Activated CD4-positive, alpha-beta T cell treated with anti-CD3 and anti-CD28 coated beads, Interleukin-2, amount 10 ng/mL, durations not matched to agents 7 days and 5 days (primary cell): ENCODE results near the gene XPO5. TPM values are rescaled to one million over a fixed set of nuclear protein-coding genes. Genes with fewer than 3 reads are reported as not detected.

ENCODE experiments used
- CTCF ChIA-PET: fragments of 350-600 bp; sonication (Branson Sonifier 250); formaldehyde crosslinking; loops from one replicate; lab custom pipeline; 2021; ENCODE audit warnings: antibody characterized with exemption; lab: Charles Lee
- POLR2A ChIA-PET: fragments of 350-600 bp; sonication (Branson Sonifier 250); formaldehyde crosslinking; loops from one replicate; lab custom pipeline; 2021; ENCODE audit warnings: antibody characterized with exemption; lab: Charles Lee
- DNase-seq: peaks from one replicate; pipeline ENCODE4 v3.0.0-alpha.2; 2020
- H3K27ac Mint-ChIP-seq: one replicate; pipeline ENCODE4 v1.8.0; 2021; ENCODE audit warnings: mild to moderate bottlenecking, moderate library complexity, mixed read lengths
- H3K27me3 Mint-ChIP-seq: one replicate; pipeline ENCODE4 v1.8.0; 2021; ENCODE audit warnings: mixed read lengths
- H3K36me3 Mint-ChIP-seq: one replicate; pipeline ENCODE4 v1.8.0; 2021; ENCODE audit warnings: low read depth, mixed read lengths
- H3K4me1 Mint-ChIP-seq: one replicate; pipeline ENCODE4 v1.8.0; 2021; ENCODE audit warnings: mixed read lengths
- H3K4me3 Mint-ChIP-seq: one replicate; pipeline ENCODE4 v1.8.0; 2021; ENCODE audit warnings: mild to moderate bottlenecking, moderate library complexity, mixed read lengths
- H3K9me3 Mint-ChIP-seq: one replicate; pipeline ENCODE4 v1.8.0; 2021; ENCODE audit warnings: mixed read lengths
- total RNA-seq, 2 experiments: library from RNA; stranded (reverse); gene quantifications; one replicate each; pipeline ENCODE4 v1.2.3, GENCODE V29; 2021

XPO5 gene
- total RNA-seq, 2 experiments from 2014 or later: 55.5 to 60.3 TPM

DNA sequence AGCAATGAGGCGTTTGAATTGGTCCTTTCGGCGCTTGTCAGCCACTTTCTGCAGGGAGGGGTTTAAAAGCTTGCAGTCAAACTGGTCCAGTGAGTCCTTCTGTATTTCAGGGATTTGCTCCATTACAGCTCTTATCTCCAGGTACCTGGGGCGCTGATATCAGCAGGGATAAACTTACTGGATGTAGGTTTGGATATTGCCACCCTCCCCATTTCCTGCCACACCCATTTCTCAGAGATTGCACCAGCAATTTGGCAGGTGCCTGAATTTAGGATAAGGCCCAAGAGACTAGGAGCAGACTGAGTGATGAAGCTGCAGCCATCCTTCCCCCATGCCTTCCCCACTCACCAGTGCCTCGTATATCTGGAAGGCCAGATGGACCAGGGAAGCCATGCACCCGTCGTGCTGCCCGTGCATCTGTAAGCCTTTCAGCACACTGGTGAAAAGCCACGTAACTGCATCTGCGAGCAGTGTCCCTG, 51.3 kb downstream of the XPO5 start:
- Mint-ChIP-seq H3K4me3 (no peak overlapping the region), H3K27me3 (no peaks in the 10 kb centered on the region), H3K27ac (no peak overlapping the region), H3K36me3 (peaks cover 77% of the 10 kb centered on the region), H3K4me1 (peaks cover 8% of the 10 kb centered on the region), H3K9me3 (no peaks in the 10 kb centered on the region)
- ChIA-PET CTCF (interaction anchor here (1.3 to 1.7 kb wide), 3 partner anchors 17 to 35 kb away, joined by 3 to 7 read pairs (median 6); no protein-coding TSS in a partner anchor), POLR2A (no interaction called here)
- no peak for DNase-seq

DNA sequence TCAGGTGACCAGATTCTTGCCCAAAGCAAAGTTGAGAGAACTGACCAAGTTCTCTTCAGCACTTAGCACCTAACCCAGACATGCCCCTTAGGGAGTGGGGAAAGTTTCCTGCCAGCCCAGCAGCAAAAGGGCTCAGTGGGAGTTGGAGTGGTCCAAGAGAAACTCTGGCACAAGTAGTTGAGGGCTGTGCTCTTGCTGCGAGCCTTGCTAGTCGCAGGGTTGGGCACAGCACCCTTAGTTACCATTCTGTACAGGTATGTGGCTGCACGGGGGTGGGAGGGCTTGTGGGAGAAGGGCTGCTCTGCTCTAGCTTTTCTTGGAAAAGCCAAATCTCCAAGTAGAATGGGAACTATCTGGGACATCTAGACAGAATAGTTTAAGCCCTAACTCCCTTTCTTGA, 52.6 kb downstream of the XPO5 start:
- no peak for DNase-seq
- Mint-ChIP-seq H3K9me3 (no peaks in the 10 kb centered on the region), H3K36me3 (peaks cover 71% of the 10 kb centered on the region), H3K27me3 (no peaks in the 10 kb centered on the region), H3K4me1 (peaks cover 8% of the 10 kb centered on the region), H3K27ac (no peak overlapping the region), H3K4me3 (no peak overlapping the region)
- ChIA-PET POLR2A (no interaction called here), CTCF (interaction anchor here (1.2 kb wide), 1 partner anchor 9 kb away, joined by 3 read pairs; no protein-coding TSS in a partner anchor)

DNA sequence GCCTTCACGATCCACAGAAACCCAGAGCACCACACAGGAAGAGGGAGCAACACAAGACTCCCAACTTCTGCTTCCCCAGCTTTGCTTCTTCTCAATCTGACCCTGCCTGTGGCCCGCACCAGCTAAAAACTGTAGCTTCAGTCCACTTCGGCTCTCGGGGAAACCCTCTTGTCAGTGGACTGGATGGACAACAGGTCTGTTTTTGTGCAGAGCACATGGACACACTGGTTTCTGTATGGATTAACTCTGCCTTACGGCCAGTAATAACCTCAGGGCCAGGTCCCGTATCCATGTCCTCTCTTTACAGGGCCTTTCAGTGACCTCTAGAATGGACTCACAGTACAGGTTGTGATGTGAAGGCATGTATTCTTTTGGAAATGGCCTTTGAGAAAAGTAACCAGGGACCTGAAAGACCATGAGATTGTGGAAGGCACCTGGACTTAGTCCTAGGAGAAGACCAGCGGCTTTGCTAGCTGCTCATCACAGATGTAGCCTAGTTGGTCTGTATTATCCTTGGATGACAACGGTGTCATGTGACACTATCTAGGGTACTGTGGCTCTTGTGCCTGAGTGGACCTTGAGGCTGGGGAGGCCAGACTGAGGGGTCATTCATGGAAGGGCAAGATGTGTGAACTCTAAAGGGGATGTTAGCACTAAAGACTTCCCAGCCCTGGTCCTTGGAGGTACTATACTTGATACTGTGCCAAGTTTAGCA, 53.1 kb downstream of the XPO5 start:
- CTCF ChIA-PET: interaction anchor here (1.2 to 1.3 kb wide), 2 partner anchors 10 to 16 kb away, joined by 3 to 7 read pairs; no protein-coding TSS in a partner anchor

DNA sequence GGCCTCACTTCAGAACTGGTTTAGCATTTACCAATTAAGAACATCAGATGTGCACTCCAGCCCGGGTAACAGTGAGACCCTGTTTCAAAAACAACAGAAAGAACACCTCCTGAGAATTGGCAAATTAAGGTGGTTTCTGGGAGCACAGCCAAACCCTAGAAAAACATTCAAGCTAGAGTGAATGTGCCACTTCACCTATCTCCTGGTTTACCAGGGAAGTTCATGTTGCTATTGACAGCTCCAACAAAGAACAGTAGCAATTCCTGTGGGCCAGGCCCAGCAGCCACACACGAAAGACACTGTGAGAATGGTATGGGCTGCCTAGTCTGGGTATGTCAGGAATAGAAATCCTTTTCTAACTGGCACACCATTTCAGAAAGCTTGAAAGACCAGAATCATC, 54.0 kb downstream of the XPO5 start:
- CTCF ChIA-PET: interaction anchor here (0.6 to 1.5 kb wide), 6 partner anchors 9 to 117 kb away, joined by 3 to 10 read pairs (median 4); no protein-coding TSS in a partner anchor
- Mint-ChIP-seq H3K27ac (no peak overlapping the region), H3K4me1 (peaks cover 8% of the 10 kb centered on the region), H3K27me3 (no peaks in the 10 kb centered on the region), H3K4me3 (no peak overlapping the region), H3K9me3 (no peaks in the 10 kb centered on the region), H3K36me3 (peaks cover 57% of the 10 kb centered on the region)
- POLR2A ChIA-PET: no interaction called here
- DNase-seq: no peak

More for the DNA sequence above, 53.1 kb downstream of the XPO5 start:
- H3K4me1 Mint-ChIP-seq: peaks cover 8% of the 10 kb centered on the region
- no peaks in the 10 kb centered on the region for H3K27me3 Mint-ChIP-seq
- H3K27ac Mint-ChIP-seq: no peak overlapping the region
- H3K4me3 Mint-ChIP-seq: no peak overlapping the region
- DNase-seq: no peak
- POLR2A ChIA-PET: no interaction called here
- H3K36me3 Mint-ChIP-seq: peaks cover 65% of the 10 kb centered on the region
- H3K9me3 Mint-ChIP-seq: no peaks in the 10 kb centered on the region

DNA sequence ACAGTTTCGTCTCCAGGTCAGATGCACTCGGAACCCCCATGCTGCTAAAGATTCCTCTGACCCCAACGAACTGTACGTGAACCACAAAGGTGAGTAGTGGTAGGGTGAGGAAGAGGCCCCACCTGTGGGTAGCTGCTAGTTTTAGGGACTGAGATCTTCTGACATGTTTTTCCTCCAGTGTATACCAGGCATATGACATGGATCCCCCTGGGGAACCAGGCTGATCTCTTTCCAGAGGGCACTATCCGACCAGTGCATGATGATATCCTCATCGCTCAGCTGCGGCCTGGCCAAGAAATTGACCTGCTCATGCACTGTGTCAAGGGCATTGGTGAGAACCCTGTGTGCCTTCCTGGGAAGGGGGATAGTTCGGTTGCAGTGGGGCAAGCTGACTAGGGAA, 55.7 kb downstream of the XPO5 start:
- Mint-ChIP-seq H3K36me3 (peaks cover 49% of the 10 kb centered on the region), H3K4me1 (peaks cover 21% of the 10 kb centered on the region), H3K9me3 (no peaks in the 10 kb centered on the region), H3K4me3 (no peak overlapping the region), H3K27me3 (no peaks in the 10 kb centered on the region), H3K27ac (peak overlapping the region; percentile 14)
- ChIA-PET POLR2A (no interaction called here), CTCF (interaction anchor here (1.3 to 1.4 kb wide), 2 partner anchors 13 to 31 kb away, joined by 3 to 6 read pairs; no protein-coding TSS in a partner anchor)
- DNase-seq: no peak

DNA sequence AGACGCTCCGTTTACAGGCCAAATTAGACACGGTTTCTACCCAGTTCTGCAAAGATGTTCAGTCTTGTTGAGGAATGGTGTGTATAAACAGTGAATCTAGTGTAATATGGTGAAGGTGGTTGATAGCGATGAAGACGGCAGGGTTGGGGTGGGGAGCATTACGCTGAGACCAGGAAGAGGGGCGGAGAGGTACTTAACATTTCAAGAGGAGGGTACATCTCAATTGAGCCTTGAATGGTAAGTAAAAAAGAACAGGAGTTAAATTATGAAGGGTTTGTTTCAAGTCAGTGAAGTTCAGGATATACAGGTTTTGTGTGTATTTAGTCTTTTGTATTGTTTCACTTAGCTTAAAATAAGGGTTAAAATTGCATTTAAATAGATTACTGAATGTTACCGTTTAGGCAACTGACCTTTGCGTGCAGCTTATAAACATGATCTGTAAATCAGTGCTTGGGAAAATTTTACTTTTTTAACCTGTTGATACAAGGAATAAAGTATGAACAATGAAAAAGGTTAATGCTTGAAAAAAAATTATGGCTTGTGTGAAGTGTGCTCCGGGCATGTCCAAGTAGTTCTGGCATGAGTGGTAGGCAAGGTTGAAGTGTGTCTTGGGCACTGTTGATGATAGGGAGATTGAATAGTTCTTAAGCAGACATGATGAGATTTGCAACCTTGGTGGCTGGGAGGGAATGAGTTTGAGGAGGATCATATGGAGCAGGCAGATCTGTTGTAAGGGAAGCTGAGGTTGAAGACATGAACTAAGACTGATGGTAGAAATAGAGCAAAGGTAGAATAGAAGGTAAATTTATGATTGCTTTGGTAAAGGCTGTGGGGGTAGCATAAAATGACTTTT, 58.1 kb downstream of the XPO5 start:
- ChIA-PET CTCF (interaction anchor here (1.3 to 3.0 kb wide), 4 partner anchors 10 to 1597 kb away, joined by 3 to 28 read pairs (median 4); partner anchors contain the start of gene MED20), POLR2A (no interaction called here)
- Mint-ChIP-seq H3K36me3 (peaks cover 42% of the 10 kb centered on the region), H3K4me3 (no peak overlapping the region), H3K27ac (no peak overlapping the region), H3K9me3 (no peaks in the 10 kb centered on the region), H3K27me3 (no peaks in the 10 kb centered on the region), H3K4me1 (peaks cover 27% of the 10 kb centered on the region)
- DNase-seq: no peak

DNA sequence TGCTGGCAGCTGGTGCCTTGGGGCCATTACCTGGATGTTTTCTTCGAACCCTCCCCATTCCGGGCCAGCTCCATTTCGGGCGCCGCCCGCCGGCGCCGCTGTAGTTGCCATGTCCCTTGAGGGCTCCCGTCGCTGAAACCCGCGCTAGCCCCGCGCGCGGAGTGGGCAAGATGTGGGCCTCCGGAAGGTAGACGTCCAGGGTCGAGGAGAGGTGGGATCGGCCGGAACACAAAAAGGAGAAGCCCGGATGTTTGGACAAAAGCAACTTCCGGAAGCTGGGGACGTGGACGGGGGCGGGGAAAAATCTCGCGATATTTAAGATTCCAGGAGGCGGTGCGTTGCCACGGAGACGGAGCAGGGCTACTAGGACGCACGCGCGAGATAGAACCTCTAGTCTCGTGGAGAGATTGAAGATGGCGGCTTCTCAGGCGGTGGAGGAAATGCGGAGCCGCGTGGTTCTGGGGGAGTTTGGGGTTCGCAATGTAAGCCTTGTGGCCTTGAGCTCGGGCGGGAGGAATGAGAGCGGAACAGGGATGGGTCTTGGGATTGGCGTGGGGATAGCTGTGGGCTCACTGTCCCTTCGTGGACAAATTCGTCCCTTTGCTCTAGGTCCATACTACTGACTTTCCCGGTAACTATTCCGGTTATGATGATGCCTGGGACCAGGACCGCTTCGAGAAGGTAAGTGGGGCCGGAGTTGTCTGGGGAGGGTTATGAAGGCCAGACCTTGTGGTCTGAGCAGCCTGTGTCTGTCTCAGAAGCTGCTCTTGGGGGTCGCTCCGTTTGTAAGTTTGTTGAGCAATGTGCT, 58.9 kb downstream of the XPO5 start, which contains the start of the genes POLR1C and YIPF3:
TSS of gene POLR1C (plus strand) at position 393 of the 808 bp plus-strand sequence. CDS start at position 414, 21 bp downstream.
TSS of gene YIPF3 (minus strand) at position 230 of the 808 bp plus-strand sequence. CDS start at position 111, 119 bp downstream.
- CTCF ChIA-PET: interaction anchor here (0.6 to 3.0 kb wide), 7 partner anchors 10 to 1596 kb away, joined by 3 to 28 read pairs (median 3); partner anchors contain the start of genes MED20, POLH and XPO5

DNA sequence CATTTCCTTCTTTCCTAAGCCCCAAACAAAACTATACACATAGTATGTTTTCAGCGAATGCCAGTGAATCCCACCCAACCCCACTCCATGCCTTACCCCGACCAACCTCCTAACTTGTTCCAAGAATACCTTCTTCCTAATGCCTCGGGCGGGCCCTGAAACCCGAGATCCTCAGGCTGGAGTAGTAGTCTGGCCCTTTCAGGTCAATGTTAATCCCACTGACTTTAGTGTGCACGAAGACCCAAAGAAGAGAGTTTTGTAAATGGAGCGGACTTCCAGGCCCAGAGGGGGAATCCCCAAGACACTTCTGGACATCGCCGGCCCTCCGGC, 59.5 kb downstream of the XPO5 start:
- Mint-ChIP-seq H3K27me3 (no peaks in the 10 kb centered on the region), H3K4me3 (no peak overlapping the region)
- POLR2A ChIA-PET: interaction anchor here (0.6 kb wide), 1 partner anchor 69 kb away, joined by 3 read pairs; no protein-coding TSS in a partner anchor

More for the DNA sequence above, 58.9 kb downstream of the XPO5 start, which contains the start of the genes POLR1C and YIPF3:
- Mint-ChIP-seq H3K4me3 (no peak within 1 kb of the TSS), H3K36me3 (peaks cover 44% of the 10 kb centered on the region), H3K27ac (no peak within 1 kb of the TSS), H3K9me3 (no peaks in the 10 kb centered on the region), H3K4me1 (peaks cover 27% of the 10 kb centered on the region), H3K27me3 (no peaks in the 10 kb centered on the region)
- POLR2A ChIA-PET: interaction anchor here (0.6 kb wide), 1 partner anchor 68 kb away, joined by 3 read pairs; no protein-coding TSS in a partner anchor
- DNase-seq: peak; percentile 98

DNA sequence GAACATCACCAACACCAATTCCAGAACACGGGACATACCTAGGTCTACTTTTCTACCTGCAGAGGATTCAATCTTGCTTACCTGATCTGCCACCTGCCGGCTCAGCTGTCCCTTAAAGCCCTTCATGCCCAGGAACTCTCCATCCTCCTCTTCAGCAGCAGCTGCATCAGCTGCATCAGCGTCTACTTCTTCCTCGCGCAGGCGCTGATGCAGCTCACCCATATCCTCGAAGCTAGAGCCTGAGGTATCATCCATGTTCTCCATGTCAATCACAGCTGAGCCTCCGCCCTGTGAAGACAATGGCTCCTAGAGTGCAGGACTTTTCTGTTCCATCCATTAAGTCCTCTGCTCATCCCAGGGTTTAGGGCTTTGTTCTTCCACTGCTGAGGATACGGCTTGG, 60.0 kb downstream of the XPO5 start:
- ChIA-PET CTCF (interaction anchor here (0.7 to 3.0 kb wide), 3 partner anchors 8 to 60 kb away, joined by 3 to 28 read pairs (median 3); partner anchors contain the start of genes POLH and XPO5), POLR2A (interaction anchor here (0.6 kb wide), 1 partner anchor 36 kb away, joined by 4 read pairs; no protein-coding TSS in a partner anchor)
- no peak overlapping the region for H3K4me3 Mint-ChIP-seq
- H3K9me3 Mint-ChIP-seq: no peaks in the 10 kb centered on the region
- no peaks in the 10 kb centered on the region for H3K27me3 Mint-ChIP-seq
- H3K27ac Mint-ChIP-seq: no peak overlapping the region
- no peak for DNase-seq
- peaks cover 46% of the 10 kb centered on the region for H3K36me3 Mint-ChIP-seq
- peaks cover 27% of the 10 kb centered on the region for H3K4me1 Mint-ChIP-seq

More for the DNA sequence above, 59.5 kb downstream of the XPO5 start:
- no peak for DNase-seq
- Mint-ChIP-seq H3K4me1 (peaks cover 27% of the 10 kb centered on the region), H3K9me3 (no peaks in the 10 kb centered on the region), H3K36me3 (peaks cover 48% of the 10 kb centered on the region), H3K27ac (no peak overlapping the region)
- CTCF ChIA-PET: interaction anchor here (0.9 to 3.0 kb wide), 5 partner anchors 9 to 292 kb away, joined by 3 to 28 read pairs (median 4); partner anchors contain the start of genes POLH and XPO5

DNA sequence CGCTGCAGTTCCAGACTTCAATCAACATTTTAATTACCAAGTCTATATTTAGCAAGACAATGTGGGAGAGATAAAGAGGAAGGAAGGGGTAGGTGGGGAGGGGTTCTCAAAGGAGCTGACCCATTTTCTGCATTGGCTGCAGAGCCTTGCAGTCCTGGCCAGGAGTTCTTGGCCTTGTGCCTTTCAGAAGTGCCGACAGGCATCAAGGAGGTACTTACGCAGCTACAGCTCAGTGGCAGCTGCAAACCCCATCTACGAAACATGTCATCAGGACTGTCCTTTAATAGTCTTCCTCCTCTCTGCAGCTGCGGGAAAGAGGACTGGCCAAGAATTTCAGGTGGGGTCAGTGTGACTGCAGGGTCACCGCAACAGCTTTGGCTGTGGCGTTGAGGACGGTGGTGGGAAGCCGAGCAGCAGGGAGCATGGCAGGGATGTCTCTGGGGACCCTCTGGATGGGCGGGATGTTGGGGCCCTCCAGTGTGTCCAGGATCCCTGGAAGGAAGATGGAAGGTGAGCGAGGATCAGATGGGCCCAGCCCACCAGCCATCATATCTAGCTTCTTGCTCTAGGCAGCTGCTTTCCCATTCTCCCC, 63.9 kb downstream of the XPO5 start:
- CTCF ChIA-PET: interaction anchor here (0.6 to 2.9 kb wide), 2 partner anchors 30 to 248 kb away, joined by 3 to 8 read pairs; no protein-coding TSS in a partner anchor

DNA sequence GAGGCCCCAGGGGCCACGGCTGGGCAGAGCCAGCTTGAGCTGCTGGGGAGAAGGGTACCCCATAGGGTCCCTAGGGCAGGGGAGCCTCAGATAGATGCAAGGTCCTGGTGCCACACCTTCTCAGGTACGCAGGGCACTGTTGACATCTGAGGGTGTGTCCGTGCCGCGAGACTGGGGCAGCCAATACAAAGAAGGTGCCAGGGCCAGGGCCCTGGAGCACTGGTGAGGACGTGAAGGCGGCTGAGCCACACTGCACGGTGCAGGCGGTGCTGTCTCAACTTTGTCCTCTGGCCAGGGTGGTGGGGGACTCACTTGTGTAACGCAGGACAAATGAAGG, 65.0 kb downstream of the XPO5 start:
- POLR2A ChIA-PET: no interaction called here
- Mint-ChIP-seq H3K27me3 (peaks cover 16% of the 10 kb centered on the region), H3K9me3 (no peaks in the 10 kb centered on the region), H3K27ac (no peak overlapping the region), H3K4me3 (no peak overlapping the region), H3K4me1 (peaks cover 33% of the 10 kb centered on the region), H3K36me3 (peaks cover 35% of the 10 kb centered on the region)
- no peak for DNase-seq
- CTCF ChIA-PET: interaction anchor here (1.4 to 2.9 kb wide), 3 partner anchors 10 to 282 kb away, joined by 3 to 8 read pairs (median 7); partner anchors contain the start of gene DNPH1

More for the DNA sequence above, 63.9 kb downstream of the XPO5 start:
- H3K36me3 Mint-ChIP-seq: peaks cover 36% of the 10 kb centered on the region
- H3K9me3 Mint-ChIP-seq: no peaks in the 10 kb centered on the region
- POLR2A ChIA-PET: interaction anchor here (0.6 kb wide), 1 partner anchor 107 kb away, joined by 11 read pairs; no protein-coding TSS in a partner anchor
- H3K4me3 Mint-ChIP-seq: no peak overlapping the region
- no peak overlapping the region for H3K27ac Mint-ChIP-seq
- no peak for DNase-seq
- peaks cover 16% of the 10 kb centered on the region for H3K27me3 Mint-ChIP-seq
- peaks cover 36% of the 10 kb centered on the region for H3K4me1 Mint-ChIP-seq
